Anterior cingulate cortex (tissue), 58 donors: ENCODE measurements around the gene CDKN1A.
"Not testable (repeated sequence)": the region's sequence is repeated elsewhere in the genome, so short reads cannot be mapped to it uniquely, and the experiment has no call there.

ENCODE experiments used
- DNase-seq, 58 donors: peaks; one replicate each; lab custom pipeline; 2025; lab: John Stamatoyannopoulos, UW

Gene CDKN1A

DNA sequence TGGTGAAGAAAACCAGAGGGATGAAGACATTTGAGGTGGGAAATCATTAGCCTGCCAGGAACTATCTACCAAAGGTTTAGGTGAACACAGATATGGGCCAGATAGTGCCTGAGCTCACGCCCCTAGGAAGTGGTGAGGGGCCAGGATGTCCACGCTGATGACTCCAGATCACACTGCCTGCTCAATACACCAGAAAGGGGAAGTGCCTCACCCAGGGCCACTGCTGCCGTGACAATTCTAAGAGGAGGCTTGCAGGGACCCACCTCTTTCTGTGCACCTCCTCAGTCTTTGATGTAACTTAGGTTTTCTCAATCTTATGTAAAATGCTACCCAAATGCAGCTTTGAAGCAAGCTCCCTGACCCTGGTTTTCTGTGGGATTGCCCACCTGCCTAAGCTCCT lies 13.7 kb downstream of the CDKN1A start:
- DNase-seq: no peak

DNA sequence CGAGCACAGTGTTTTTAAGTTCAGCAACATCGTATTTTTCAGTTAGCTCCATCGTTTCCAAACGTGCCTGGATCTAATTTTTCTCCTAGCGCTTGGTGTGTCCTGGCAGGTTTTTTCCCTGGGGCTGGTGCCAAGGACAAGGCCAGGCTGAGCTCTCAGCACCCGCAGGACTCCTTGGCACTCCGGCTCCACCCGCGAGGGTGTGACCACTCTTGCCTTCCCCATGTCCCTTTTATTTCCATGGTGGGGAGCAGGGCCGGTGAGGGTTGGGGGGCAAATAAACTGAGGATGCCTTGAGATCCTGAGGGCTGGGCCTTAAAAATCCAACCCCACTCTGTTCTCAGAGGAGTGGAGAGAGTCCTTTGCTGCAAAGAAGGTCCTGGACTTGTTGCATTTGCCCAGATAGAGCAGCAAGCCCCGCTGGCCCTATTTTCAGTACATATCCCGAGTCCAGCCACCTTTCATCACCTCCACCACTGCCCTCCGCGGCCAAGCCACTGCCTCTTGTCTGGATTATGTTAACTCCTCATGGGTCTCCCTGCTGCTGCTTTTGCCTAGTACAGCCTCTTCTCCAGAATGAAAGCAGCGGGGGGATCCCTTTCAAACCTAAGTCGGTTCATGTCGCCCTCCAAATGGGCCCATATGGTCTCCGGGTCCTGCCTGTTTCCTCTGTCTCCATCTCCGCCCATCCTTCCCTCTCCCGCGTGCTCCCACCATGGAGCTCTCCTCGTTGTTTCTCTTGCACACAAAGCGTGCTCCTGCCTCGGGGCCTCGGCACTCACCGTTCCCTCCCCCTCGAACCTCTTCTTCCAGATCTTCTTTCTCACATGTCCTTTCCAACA lies 14.6 kb downstream of the CDKN1A start:
- no peak for DNase-seq

- DNase-seq: no peak
Measured at GRCh38 chr6:36694616-36695015, 16.1 kb downstream of the CDKN1A start.

GRCh38 chr6:36695414-36695813 lies 16.9 kb downstream of the CDKN1A start:
- DNase-seq: no peak

DNA sequence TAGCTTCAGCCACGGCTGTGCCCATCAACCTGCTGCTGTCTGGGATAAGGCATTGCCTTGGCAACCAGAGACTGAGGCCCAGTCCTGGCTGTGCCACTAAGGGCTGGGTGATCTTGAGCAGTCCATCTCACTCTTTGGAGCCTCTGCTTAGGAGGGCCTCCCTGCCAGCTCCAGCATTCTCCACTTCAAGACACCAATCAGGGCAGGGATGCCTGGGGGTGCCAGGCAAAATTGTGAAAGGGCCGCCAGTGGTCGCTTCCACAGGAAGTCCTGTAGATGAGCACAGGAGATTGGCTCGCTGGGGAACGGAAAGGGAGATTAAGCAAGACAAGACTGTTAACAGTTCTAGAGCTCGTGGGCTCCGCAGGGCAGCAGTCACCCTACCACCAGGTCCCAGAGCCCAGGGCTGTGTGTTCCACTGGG lies 19.0 kb downstream of the CDKN1A start, which contains the start of gene RAB44:
RAB44 (plus strand) TSS at position 346 of the 423 bp plus-strand sequence. CDS start 6,410 bp downstream, outside the sequence.
- no peak for DNase-seq

DNA sequence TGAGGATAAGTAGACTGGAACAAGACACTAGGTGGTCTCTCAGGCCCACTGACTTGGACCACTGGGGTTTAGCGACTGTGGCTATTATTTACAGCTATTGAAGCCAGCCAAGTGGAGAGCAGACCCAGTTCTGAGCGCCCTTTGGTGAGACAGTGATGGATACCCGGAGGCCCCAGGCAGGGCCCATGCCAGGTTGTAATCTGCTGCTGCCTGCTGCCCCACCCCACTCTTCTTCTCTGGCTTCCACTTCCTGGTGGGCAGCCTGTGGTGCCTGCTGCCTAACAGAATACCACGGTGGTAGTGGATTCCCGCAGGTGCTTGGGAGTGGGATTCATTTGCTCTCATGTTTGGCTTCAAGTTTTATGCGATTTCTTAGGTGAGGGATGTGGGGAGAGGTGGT lies 19.7 kb downstream of the CDKN1A start:
- no peak for DNase-seq

DNA sequence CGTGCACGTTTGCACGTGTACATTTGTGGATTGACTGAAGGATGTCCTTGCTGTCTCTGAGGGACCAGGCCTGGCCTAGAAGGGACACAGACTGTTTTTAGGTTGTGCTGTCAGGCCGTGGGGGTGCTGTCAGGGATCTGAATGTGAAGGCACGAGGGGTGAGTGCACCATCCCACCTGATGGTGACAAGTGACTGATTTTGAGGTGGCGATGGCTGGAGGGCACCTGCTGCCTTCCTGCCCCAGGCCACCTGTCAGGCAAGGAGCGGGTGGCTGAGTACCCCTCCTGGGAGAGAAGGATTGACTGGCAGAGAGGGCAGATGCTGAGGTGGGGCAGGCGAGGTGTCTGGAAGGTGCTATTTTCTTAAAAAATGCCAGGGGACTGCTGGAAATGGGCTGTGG lies 20.4 kb downstream of the CDKN1A start:
- DNase-seq: no peak

DNA sequence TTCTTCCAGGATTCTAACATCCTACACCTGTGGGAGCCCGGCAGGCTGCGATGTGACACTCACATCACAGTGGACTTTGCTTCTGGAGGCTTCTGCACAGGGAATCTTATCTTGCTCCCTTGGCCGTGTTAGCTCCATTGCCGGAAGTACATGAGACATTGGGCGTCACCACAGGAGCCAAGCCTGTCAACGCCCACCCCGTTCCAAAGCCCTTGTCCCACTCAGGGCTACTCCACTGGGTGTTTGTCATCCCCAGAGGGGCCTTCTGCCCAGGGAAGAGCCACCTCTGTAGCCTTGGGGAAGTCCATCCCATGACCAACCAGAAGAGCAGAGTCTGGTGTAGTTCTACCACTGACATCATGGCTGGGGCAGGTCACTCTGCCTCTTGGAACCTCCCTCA lies 20.8 kb downstream of the CDKN1A start:
- DNase-seq: no peak

DNA sequence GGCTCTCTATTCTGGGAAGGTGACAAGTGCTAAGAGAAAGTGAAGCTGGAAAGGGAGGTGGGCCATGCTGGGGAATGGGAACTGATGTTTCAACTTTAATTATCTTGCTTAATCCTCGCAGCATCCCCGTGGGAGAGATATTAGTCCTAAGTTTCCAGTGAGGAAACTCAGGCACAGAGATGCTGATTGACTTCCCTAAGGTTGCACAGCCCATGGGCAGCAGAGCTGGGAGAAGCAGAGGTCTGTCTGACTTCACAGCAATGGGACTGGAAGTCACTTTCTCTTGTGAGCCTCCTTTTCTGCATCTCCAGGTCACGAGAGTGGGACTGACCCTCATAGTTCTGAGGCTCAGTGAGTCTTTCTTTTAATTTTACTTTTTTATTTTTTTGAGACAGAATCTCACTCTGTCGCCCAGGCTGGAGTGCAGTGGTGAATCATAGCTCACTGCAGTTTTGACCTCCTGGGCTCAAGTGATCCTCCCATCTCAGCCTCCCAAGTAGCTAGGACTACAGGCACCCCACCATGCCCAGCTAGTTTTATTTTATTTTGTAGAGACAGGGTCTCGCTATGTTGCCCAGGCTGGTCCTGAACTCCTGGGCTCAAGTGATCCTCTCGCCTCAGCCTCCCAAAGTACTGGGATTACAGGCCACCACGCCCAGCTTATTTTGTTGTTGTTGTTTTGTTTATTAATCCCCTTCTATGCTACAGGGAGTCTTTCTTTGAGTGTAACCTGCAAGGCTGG lies 21.7 kb downstream of the CDKN1A start:
- DNase-seq: no peak

DNA sequence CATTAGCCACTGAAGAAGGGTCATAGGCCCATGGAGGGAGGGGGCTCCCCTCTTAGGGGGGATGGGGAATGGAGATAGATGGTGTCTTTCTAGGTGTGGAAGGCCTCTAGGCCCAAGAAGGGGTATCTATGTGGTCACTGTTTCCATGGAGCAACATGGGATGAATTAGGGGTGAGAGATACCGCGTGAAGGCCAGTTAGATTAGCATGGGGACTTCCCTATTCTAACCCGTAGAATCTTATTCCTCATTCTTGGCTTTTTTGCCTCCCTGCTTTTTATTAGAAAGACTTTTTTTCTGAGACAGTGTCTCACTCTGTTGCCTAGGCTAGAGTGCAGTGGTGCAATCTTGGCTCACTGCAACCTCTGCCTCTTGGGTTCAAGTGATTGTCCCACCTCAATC lies 22.3 kb downstream of the CDKN1A start:
- no peak for DNase-seq

DNA sequence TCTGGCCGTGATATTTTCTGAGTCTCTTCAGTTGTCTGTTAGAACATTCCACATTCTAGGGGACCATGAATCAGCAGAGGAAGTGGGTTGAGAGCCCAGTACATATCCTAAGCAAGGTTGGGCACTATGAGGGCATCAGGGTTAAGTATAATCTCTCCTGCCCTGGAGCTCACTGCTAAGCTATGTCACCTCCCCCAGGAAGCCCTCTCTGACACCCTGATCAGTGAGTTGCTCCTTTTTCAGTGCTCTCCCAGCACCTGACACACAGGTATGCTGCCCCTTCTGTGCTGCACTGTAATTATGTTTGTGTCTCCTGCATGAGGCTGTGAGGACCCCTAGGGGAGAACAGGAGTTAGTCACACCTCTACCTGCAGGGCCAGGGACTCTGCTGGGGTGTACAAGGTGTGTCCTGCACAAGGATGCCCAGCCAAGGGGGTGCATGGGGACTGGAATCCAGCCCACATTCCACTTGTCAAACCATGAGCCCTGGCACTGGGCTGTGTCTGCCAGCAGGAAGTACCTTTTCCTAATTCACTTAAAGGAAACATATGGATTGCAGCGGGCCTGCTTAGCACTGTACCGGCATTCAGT lies 23.0 kb downstream of the CDKN1A start:
- DNase-seq: no peak

- DNase-seq: no peak
Measured at GRCh38 chr6:36702656-36703055, 24.1 kb downstream of the CDKN1A start.

GRCh38 chr6:36703081-36703606 lies 24.6 kb downstream of the CDKN1A start:
- no peak for DNase-seq

DNA sequence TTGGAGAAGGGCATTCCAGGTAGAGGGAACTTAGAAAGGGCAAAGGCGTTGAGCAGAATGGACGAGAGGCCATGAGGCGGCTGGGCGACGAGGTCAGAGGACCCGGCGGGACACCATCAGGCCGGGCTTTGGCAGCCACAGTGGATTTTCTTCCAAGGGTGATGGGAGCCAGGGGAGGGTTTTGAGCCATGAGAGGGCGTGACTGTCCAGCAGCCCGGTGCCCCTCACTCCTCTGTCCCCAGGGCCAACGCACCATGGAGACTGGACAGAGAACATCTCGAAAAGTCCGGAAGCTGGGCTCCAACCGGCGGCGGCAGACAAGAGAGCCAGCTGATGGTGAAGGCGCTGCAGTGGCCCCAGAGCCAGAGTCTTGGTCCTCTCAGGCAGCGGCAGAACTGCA lies 25.5 kb downstream of the CDKN1A start:
- no peak for DNase-seq

- not testable (repeated sequence) for DNase-seq
Measured at GRCh38 chr6:36704961-36705577, 26.6 kb downstream of the CDKN1A start.

GRCh38 chr6:36706339-36706738 lies 27.8 kb downstream of the CDKN1A start:
- DNase-seq: no peak

DNA sequence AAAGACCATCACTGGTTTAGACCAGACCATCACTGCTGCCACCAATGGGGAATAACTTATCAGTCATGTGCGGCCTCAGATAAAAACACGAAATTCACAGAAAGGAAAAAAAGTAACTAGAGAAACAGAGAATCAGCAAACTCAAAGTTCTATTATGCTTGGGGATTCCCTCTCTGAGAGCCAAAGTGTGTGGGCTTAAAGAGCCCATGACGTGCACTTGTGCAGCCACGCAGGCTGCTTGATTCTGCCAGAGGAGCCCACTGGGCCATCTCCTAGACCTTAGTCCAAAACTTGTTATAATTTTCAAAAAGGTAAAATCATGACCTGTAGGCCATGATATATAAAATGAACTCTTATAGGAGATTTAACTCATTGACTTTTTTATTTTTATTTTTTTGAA lies 34.3 kb downstream of the CDKN1A start:
- DNase-seq: no peak

DNA sequence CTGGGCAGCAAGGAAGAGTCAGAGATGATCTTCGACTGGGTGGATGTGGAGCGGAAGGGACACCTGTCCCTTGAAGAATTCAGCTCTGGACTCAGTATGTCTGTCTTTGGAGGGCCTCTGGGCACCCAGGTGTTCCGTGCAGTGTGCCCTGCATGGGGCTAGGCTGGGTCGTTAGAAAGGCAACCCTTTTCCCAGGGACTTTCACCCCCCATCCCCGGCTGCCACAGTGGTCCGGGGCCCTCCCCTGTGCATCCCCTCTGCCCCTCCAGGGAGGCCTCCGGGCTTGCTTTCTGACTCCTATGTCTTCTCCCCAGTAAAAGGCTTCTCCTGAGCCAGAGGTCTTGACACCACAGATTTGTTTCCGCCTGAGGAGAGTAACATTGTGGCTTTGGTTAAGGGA lies 35.3 kb downstream of the CDKN1A start:
- DNase-seq: no peak

GRCh38 chr6:36714511-36714910 lies 36.0 kb downstream of the CDKN1A start:
- DNase-seq: no peak

DNA sequence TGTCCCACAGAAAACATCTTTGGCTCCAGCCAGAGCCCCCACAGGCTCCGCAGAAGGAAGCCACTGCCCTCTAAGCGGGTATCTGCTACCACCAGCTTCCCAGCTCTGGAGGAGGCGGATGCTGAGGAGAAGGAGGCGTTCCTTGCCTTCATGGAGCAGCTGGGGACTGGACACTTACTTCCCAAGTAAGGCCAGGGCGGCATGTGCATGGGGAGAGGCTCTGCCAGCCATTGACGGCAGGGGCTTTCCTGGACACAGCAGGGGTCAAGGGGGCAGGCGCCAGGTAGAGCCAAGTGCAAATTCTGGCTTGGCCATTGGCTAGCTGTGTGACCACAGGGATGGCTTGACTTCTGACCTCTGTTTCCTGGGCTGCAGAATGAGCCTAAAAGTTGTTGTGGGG lies 37.0 kb downstream of the CDKN1A start:
- no peak for DNase-seq
